Measurements from ENCODE around the gene CASP9.
"Not testable (repeated sequence)": the region's sequence is repeated elsewhere in the genome, so short reads cannot be mapped to it uniquely, and the experiment has no call there.

CASP9 gene

DNA sequence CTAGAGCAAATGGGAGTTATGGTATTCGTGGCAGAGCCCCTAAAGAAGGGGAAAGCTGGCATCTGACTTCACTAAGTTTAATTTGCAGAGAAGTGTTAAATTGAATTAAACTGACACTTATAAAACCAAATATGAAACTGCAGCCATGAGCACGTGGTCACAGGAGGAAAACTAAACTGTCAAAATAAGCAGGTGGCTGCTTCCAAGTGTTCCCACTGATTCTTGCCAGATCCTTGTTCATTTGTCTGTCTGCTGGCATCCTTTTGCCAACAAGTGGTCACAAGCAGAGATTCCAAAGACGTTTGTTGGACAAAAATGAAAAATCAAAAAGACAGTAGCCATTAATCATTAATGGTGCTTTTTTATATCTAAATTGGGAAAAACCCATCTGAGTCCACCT, 54.7 kb downstream of the CASP9 start:
- CTCF ChIA-PET = no interaction called here

DNA sequence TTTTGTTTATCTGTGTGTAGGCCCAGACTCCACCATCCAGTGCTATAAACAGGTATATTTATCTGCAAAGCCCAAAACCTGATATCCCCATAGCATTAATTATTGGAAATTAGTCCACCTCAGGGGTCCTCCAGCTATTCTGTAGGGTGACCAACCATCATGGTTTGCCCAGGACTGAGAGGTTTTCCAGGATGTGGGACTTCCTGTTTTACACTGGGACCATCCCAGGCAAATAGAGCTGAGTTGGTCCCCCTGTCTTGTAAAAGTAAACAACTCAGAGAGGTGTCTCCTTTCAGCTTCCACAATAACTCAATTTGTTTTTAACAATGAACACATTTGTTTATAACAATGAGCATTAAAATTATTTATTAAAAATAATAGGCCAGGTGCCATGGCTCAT, 55.9 kb downstream of the CASP9 start:
- DNase-seq (ENCODE audit: low spot score) = no peak
- no peak overlapping the region for H3K27ac ChIP-seq
- ChIA-PET POLR2A (ENCODE audit: low non-redundant PET) (no interaction called here), CTCF (interaction anchor here (0.7 kb wide), 1 partner anchor 103 kb away, joined by 5 read pairs; no protein-coding TSS in a partner anchor)
- TF ChIP-seq, protein P1, sequence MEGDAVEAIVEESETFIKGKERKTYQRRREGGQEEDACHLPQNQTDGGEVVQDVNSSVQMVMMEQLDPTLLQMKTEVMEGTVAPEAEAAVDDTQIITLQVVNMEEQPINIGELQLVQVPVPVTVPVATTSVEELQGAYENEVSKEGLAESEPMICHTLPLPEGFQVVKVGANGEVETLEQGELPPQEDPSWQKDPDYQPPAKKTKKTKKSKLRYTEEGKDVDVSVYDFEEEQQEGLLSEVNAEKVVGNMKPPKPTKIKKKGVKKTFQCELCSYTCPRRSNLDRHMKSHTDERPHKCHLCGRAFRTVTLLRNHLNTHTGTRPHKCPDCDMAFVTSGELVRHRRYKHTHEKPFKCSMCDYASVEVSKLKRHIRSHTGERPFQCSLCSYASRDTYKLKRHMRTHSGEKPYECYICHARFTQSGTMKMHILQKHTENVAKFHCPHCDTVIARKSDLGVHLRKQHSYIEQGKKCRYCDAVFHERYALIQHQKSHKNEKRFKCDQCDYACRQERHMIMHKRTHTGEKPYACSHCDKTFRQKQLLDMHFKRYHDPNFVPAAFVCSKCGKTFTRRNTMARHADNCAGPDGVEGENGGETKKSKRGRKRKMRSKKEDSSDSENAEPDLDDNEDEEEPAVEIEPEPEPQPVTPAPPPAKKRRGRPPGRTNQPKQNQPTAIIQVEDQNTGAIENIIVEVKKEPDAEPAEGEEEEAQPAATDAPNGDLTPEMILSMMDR (conservative IDR thresholded peaks at IDR 0.05; ENCODE audit: low read depth) = no peak

More for the DNA sequence above, 54.7 kb downstream of the CASP9 start:
- H3K27ac ChIP-seq = no peak overlapping the region
- DNase-seq (ENCODE audit: low spot score) = no peak
- TF ChIP-seq, protein P1 (conservative IDR thresholded peaks at IDR 0.05; ENCODE audit: low read depth) = no peak
- POLR2A ChIA-PET (ENCODE audit: low non-redundant PET) = no interaction called here

DNA sequence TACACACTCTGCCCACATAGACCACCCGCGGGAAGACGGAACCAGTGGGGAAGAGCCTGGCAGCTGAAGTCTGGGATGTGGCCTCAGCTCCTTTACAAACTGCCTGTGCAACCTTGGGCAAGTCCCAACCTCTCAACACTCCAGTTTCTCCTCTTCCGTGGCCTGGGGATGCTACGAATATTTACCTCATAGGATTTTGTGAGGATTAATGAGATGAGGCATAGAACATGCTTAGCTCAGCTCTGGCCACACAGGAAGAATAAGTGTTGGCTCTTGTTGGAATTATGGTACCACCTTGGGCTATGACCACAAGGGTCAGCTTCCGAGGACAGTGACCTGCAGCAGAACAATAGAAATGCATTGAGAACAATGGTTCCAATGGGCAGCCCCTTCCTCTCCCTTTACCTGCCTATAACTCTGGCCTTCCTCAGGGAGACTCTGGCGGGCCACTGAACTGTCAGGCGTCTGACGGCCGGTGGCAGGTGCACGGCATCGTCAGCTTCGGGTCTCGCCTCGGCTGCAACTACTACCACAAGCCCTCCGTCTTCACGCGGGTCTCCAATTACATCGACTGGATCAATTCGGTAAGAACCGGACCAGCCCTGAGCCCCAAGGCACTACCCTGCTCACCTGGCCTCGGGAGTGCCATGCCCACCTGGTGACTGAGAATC, 56.9 kb downstream of the CASP9 start:
- CTCF ChIA-PET = interaction anchor here (0.6 to 0.7 kb wide), 2 partner anchors 23 to 104 kb away, joined by 3 to 5 read pairs; no protein-coding TSS in a partner anchor
- DNase-seq (ENCODE audit: low spot score); POLR2A ChIA-PET (ENCODE audit: low non-redundant PET); H3K27ac ChIP-seq: not testable (repeated sequence)

DNA sequence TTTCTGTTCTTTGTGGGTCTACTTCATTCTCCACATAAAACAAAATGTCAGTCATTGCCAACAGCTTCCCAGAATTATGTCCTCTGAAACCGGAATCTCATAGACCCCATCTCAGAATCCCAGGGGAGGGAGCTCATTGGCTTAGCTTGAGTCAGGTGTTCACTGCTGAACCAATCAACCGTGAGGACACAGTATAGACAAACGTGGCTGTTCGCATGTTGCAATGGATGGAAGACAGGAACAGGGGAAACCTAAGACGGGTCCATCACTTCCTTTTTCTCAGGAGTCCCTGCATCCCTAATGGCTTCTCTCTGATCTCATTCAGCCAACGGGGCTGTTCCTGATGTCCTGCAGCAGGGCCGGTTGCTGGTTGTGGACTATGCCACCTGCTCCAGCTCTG, 58.3 kb downstream of the CASP9 start:
- DNase-seq (ENCODE audit: low spot score) = no peak
- TF ChIP-seq, protein P1 (conservative IDR thresholded peaks at IDR 0.05; ENCODE audit: low read depth) = no peak
- ChIA-PET CTCF (interaction anchor here (0.7 kb wide), 1 partner anchor 292 kb away, joined by 5 read pairs; no protein-coding TSS in a partner anchor), POLR2A (ENCODE audit: low non-redundant PET) (no interaction called here)
- H3K27ac ChIP-seq = no peak overlapping the region

DNA sequence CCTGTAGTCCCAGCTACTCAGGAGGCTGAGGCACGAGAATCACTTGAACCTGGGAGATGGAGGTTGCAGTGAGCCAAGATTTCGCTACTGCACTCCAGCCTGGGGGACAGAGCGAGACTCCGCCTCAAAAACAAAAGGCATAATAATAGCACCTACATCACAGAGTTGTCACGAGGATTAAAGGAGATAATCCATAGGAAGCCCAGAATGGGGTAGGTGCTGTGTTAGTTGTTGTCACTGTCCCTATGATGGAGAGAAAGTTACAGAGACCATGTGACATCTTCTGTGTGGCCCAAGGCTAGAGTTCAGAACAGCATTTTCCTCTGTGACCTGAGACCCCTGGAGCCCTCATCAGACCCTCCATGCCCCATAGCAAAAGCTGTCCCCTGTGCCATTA, 60.1 kb downstream of the CASP9 start:
- CTCF ChIA-PET, H3K27ac ChIP-seq: not testable (repeated sequence)

DNA sequence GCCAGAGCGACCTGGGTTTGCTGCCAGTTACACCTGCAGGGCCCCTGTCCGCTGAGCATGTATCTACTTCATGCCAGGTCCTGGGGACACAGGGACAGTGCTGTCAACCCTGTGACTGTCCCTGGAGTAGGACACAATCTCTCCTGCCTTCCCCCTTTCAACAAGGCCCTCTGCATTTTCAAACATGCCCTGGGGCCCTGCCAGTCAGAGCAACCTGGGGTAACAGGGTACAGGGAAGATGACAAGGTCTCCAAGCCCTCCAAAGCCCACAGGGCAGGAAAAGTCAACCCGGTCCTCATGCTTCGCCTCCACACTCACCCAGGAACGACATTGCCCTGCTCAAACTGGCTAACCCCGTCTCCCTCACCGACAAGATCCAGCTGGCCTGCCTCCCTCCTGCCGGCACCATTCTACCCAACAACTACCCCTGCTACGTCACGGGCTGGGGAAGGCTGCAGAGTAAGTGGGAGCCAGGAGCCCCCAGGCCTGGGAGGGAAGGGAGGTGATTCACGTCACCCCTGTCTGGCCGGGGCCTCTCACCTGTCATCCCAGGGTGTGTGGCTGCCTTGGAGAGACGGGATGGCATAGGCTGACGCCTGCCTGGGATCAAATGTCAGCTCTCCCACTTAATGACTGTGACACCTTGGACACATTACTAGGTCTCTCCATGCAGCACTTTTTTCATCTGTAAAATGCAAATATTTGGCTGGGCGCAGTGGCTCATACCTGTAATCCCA, 60.8 kb downstream of the CASP9 start:
- POLR2A ChIA-PET (ENCODE audit: low non-redundant PET); DNase-seq (ENCODE audit: low spot score); H3K27ac ChIP-seq; CTCF ChIA-PET: not testable (repeated sequence)

More for the DNA sequence above, 60.1 kb downstream of the CASP9 start:
- POLR2A ChIA-PET (ENCODE audit: low non-redundant PET); DNase-seq (ENCODE audit: low spot score): not testable (repeated sequence)

DNA sequence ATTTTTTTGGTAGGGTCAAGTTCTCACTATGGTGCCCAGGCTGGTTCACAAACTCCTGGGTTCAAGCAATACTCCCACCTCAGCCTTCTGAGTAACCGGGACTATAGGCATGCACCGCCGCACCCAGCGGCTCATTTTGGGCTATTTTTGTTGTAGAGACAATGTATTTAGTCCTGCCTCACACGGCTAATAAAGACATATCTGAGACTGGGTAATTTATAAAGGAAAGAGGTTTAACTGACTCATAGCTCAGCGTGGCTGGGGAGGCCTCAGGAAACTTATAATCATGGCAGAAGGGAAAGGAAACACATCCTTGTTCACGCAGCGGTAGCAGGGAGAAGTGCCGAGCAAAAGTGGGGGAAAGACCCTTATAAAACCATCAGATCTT, 63.3 kb downstream of the CASP9 start:
- POLR2A ChIA-PET (ENCODE audit: low non-redundant PET) = no interaction called here
- CTCF ChIA-PET = no interaction called here
- TF ChIP-seq, protein P1 (conservative IDR thresholded peaks at IDR 0.05; ENCODE audit: low read depth) = no peak
- no peak overlapping the region for H3K27ac ChIP-seq
- no peak for DNase-seq (ENCODE audit: low spot score)
